GM12892 (cell line): ENCODE results near the gene ZBED2.

Source experiments
- DNase-seq: peaks from one replicate; pipeline ENCODE4 v3.0.0; 2011; ENCODE audit not compliant: insufficient read length
- FAIRE-seq: peaks from 2 replicates; lab custom pipeline; 2011; peaks lifted over from hg19 to GRCh38; lab: Jason Lieb, UNC
- POLR2A ChIP-seq: IDR thresholded peaks from 2 replicates; pipeline ENCODE4 v1.6.1; 2011; ENCODE audit warnings: low read depth, low read length, control low read depth
- POLR2AphosphoS5 ChIP-seq: IDR thresholded peaks from 2 replicates; pipeline ENCODE4 v1.6.1; 2011; ENCODE audit warnings: low read depth, low read length, control low read depth
- TAF1 ChIP-seq: IDR thresholded peaks from 2 replicates; pipeline ENCODE4 v1.6.1; 2011; ENCODE audit warnings: low read depth, mild to moderate bottlenecking, control low read depth, low read length, borderline replicate concordance

The ZBED2 gene

DNA sequence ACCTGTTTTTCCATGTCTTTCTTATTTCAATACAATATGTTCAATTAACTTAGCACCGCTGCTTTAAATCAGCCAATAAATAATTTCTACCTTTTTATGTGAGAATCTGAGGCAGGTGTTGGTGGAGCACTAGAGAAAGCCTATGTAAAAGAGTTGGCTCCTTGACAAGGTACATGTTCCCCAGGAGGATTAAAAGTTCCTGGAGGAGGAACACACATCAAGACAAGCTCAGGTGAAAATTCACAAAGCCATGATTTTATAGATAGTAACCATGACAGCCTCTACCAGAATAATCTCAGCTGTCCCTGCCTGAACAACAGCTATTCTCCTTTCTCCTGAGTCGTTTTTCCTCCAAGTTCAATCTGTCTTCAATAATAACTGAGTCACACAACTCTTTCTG lies 3.4 kb upstream of the ZBED2 start:
- FAIRE-seq (no peak), DNase-seq (no peak)
- TF ChIP-seq POLR2A (no peak), TAF1 (no peak), POLR2AphosphoS5 (no peak)

DNA sequence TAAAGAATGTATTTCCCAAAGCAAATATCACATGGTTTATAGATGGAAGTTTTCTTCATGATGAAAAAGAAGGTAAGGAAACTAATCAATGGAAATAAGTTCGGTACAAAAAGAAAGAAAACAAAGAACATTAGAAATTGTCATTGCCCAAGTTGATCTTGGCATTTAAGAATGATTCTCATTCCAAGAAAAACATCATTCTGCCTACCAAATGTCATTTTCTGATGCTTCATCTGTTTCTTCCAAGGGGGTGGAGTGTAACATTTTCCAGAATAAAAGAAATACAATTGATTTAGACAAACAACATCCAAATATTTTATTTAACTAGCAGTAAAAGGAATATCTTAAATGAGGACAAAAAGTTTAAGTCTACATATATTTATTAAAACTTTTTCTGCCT lies 3.0 kb upstream of the ZBED2 start:
- DNase-seq (no peak), FAIRE-seq (no peak)
- TF ChIP-seq TAF1 (no peak), POLR2A (no peak), POLR2AphosphoS5 (no peak)

DNA sequence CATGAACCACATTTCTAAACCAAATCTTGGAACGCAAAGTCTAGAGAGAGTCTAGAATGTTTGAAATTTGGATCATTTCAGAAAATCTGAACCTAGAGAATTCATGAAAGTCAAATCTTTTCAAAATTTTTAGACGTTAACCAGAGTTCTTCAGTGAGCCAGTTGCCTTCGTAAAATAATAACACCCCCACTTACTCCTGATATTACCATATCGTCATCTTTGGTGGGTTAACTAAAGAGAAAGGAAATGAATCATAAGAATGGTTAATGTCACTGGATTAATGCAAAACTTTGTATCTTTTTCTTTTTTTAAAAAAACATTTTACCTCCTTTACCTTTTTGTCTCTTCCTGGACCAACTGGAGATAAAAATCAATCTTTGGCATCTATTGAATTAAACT lies 1.2 kb upstream of the ZBED2 start:
- TF ChIP-seq POLR2AphosphoS5 (no peak), POLR2A (no peak), TAF1 (no peak)
- FAIRE-seq (no peak), DNase-seq (no peak)

DNA sequence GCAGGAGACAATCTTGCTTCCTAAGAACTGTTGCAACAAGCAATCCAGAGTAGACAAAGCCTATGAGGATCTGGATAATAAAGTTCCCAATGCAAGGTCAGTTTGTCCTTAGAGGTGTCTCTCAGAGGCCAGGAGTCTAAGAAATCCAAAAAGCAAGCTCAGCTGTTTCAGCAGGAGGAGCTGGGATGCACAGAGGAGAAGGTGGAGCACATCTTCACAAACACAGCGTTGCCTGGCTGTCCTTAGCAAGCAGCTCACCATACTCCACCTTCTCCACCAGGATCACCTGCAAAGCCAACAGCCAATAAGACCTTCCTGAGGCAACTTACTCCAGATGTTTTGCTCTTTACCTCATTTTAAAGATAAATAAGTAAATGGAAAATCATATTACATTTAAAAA lies 365 bp downstream of the ZBED2 start:
- DNase-seq (no peak), FAIRE-seq (no peak)
- TF ChIP-seq POLR2AphosphoS5 (no peak), TAF1 (no peak), POLR2A (no peak)

DNA sequence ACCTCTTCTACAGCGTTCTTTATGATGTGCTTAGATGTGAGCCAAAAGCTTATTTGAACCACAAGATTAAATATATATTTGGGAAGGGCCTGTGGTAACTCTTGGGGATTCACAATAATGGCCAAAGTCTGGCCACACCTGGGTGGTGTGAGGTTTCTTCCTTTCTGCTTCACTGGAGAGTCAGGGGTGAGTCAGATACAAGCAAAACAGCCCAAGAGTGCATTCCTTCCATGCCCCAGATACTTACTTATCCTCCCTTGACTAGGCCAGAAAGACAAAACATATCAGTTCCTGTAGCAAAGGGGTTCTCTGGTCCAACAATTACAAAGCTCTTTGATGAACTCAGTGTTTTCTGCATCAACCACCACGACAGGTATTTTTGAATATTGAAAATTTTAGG lies 941 bp downstream of the ZBED2 start:
- peak; percentile 57 for FAIRE-seq

DNA sequence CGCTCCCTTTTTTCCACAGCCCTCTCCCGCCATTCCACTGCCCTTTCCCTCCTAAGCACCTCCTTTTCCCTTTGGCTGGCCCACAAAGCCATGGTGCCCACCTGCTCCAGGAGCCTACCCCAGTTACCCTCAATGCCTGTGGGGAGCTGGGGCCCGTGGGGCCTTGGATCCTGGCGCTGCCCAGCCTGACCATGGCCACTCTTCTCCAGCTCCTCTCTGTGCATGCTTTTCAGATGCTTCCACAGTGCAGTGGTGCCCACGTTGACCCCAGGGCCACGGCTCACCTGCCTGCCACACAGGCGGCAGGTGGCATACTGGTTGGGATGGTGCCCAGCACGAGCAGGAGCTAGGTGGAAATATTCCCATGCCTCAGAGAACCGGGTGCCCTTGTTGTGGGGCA lies 1.5 kb downstream of the ZBED2 start:
- FAIRE-seq (no peak), DNase-seq (no peak)
- TF ChIP-seq TAF1: no peak
- TF ChIP-seq POLR2AphosphoS5: no peak
- TF ChIP-seq POLR2A: no peak

More for the DNA sequence above, 941 bp downstream of the ZBED2 start:
- DNase-seq: no peak
- TF ChIP-seq POLR2AphosphoS5 (no peak), TAF1 (no peak), POLR2A (no peak)

DNA sequence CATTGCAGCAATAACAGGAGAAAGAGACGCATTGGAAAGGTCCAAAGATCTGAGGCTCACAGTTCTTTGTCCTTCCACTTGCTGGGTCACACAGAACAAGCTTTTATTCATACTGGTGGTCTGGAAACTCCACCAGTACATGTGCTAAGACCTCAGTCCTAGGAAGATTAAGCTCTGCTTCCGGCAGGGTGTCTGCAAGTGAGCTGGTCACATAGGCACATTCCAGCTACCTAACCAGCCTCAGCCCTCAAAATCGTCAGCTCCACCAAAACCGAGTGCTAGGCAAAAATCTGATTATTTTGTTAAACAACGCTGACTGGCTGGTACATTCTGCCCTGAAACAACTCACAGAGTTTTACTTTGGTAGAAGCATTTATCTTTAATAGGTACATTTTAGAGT lies 2.2 kb downstream of the ZBED2 start:
- FAIRE-seq (peak; percentile 70), DNase-seq (no peak)
- TF ChIP-seq POLR2AphosphoS5 (0 out of 2 replicates have a peak, but pooled peaks have one; percentile 22), POLR2A (0 out of 2 replicates have a peak, but pooled peaks have one; percentile 26), TAF1 (no peak)

DNA sequence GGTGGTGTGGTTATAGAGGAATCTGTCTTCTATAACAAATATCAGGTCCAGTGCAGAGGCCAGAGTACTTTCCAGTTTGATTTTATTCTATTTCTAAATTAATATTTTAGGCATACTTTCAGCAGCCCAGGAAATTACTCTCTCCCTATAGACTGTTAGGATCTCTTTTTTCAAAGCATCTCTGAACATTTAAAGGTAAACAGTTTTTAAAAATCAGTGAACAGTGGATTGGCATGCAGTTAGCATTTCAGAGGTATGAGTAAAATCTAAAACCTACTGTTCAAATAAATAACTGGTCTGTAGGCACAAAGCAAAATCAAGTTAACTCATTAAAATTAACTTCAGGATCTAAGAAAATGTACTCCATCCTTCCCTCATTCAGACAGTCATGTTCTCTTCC lies 3.0 kb downstream of the ZBED2 start:
- TF ChIP-seq TAF1: no peak
- no peak for TF ChIP-seq POLR2AphosphoS5
- TF ChIP-seq POLR2A: no peak
- no peak for DNase-seq
- no peak for FAIRE-seq

DNA sequence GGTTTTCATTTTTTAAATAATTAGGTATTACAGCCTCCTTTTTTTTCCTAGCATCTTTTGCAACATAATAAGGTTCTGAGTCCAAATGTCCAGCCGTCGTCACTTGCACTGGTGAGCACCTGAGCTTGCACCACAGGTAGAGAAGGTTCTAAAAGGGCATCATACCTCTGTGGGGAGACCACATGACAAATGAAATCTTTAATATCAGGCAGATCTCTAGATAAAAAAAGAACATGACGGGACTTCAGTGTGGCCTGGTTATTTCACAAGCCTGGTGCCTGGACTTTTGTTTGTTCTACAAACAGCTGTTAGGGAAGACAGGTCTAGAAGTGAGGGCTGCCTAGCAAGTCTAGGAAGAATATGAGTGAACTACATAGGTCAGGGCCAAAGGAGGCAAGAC lies 3.6 kb downstream of the ZBED2 start:
- no peak for DNase-seq
- no peak for FAIRE-seq
- TF ChIP-seq TAF1 (no peak), POLR2A (no peak), POLR2AphosphoS5 (no peak)

DNA sequence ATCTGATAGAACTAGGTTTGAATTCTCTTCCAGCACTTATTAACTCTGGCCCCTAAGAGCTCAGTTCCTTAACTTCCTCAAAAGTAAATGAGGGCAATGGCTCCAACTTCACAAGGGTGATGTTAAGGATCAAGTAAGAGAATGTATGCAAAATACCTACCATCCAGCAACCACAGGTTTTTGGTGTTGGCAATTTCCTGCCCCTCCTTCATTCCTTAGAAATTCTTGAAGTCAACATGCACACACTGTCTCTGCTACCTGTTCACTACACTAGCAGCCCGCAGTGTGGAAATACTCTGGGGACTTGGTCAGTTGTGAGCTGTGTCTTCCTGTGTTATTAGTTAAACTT lies 5.0 kb downstream of the ZBED2 start:
- TF ChIP-seq POLR2A: no peak
- TF ChIP-seq POLR2AphosphoS5: no peak
- no peak for DNase-seq
- no peak for FAIRE-seq

DNA sequence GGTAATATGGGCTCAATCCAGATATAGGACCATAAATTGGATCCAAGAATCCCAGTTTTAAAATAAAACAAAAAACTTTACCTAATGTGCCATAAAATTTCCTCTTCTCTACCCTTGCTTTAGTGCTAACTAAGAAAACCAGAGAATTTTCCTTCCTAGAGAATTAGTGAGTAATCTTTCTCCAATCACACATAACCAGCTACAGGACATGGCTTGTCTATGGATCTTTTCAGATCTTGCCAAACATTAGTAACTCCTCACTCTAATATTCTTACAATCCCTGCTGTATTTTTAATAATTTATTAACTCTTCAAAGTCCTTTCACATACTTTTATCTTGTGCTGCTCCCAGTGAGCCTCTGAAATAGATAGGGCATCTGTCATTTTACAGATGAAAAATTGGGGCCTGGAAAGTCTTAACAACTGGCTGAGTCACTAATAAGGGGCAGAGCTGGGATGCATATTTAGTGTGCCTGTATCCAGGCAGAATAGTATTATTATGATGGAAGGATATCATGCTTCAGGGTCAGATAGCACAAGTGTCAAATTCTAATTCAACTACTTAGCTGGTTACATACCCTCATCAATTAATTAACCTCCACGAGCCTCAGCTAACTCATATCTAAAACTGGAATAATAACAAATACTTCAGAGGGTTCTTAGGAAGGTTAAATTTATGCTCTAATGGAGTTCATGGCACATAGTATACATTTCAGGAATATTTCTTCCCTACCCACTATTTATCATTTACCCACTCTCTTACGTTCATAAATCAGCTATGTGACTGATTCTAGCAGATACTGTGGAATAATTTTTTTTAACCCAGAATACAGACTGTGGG lies 5.6 kb downstream of the ZBED2 start:
- TF ChIP-seq TAF1 (no peak), POLR2A (no peak), POLR2AphosphoS5 (no peak)
- no peak for FAIRE-seq
- no peak for DNase-seq

DNA sequence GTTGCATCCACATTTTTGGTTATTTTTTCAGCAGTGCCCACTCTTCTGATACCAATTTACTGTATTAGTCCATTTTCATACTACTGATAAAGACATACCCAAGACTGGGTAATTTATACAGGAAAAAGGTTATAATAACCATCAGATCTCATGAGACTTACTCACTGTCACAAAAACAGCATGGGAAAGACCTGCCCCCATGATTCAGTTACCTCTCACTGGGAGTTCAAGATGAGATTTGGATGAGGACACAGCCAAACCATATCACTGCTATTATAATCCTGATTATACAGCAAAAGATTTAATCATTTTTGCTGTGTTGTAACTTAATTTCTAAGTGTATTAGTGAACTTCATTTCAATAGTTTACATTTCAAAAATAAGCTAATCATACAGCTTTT lies 6.6 kb downstream of the ZBED2 start:
- no peak for TF ChIP-seq POLR2AphosphoS5
- no peak for TF ChIP-seq POLR2A
- no peak for TF ChIP-seq TAF1

More for the DNA sequence above, 6.6 kb downstream of the ZBED2 start:
- FAIRE-seq (no peak), DNase-seq (no peak)
